ENCODE measurements around the gene HEXIM1.

Gene HEXIM1

GRCh38 chr17:45170280-45170930, 22.1 kb downstream of the HEXIM1 start:
- FAIRE-seq (no peak), DNase-seq (ENCODE audit: insufficient read length) (no peak)

GRCh38 chr17:45170931-45171337, 22.7 kb downstream of the HEXIM1 start:
- FAIRE-seq (no peak), DNase-seq (ENCODE audit: insufficient read length) (no peak)
- TF ChIP-seq POLR2A (IDR thresholded peaks at IDR 0.05; ENCODE audit: low read depth, low read length), result no peak
- TF ChIP-seq POLR2AphosphoS5 (IDR thresholded peaks at IDR 0.05; ENCODE audit: low read depth, low read length), result no peak
- no peak for TF ChIP-seq TAF1 (IDR thresholded peaks at IDR 0.05; ENCODE audit: borderline replicate concordance, low read depth, low read length)

More at GRCh38 chr17:45170280-45170930, 22.1 kb downstream of the HEXIM1 start:
- no peak for TF ChIP-seq POLR2AphosphoS5 (IDR thresholded peaks at IDR 0.05; ENCODE audit: low read depth, low read length)
- TF ChIP-seq TAF1 (IDR thresholded peaks at IDR 0.05; ENCODE audit: borderline replicate concordance, low read depth, low read length), result no peak
- no peak for TF ChIP-seq POLR2A (IDR thresholded peaks at IDR 0.05; ENCODE audit: low read depth, low read length)

DNA sequence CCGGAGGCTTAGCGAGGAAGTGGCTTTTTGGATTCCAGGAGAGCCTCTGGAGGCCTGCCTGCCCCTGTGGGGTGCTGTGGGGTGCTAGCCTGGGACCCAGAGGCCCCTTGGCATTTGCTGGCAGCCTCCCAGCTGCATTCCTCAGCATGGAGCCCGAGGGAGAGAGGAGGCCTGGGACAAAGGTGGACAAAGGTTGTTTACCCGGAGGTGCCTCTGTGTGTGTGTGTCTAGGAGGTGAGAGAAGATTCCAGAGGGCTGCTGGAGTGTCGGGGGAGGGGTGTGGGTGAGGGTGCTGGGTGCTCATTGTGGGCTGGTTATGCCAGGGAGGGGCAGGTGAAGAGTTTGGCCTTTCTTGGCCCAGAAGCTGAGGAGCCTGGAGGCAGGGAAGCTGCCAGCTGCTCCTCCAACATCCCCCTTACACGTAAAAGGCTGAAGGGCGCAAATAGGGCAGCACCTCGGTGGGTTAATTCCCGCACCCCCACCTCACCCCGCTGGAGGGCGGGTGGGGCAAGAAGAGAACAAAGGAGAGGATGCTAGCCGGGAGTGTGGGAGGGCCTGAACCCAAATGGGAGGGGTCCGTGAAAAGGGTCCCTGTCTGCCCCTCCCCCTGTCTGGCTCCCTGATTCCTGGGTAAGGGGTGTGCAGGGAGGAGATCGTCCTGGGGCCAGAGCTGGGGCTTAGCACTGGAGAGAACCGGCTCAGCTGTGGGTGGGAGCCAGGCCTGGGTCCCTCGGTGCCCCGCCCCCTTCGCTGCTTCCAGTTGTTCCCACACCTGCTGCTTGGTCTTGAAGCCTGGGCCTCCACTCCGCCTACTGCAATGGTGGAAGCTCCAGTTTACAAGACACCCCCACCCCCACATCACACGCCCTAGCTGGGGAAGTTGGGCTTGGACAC, 23.3 kb downstream of the HEXIM1 start:
- FAIRE-seq (no peak), DNase-seq (ENCODE audit: insufficient read length) (no peak)
- no peak for TF ChIP-seq POLR2A (IDR thresholded peaks at IDR 0.05; ENCODE audit: low read depth, low read length)
- no peak for TF ChIP-seq TAF1 (IDR thresholded peaks at IDR 0.05; ENCODE audit: borderline replicate concordance, low read depth, low read length)
- no peak for TF ChIP-seq POLR2AphosphoS5 (IDR thresholded peaks at IDR 0.05; ENCODE audit: low read depth, low read length)

DNA sequence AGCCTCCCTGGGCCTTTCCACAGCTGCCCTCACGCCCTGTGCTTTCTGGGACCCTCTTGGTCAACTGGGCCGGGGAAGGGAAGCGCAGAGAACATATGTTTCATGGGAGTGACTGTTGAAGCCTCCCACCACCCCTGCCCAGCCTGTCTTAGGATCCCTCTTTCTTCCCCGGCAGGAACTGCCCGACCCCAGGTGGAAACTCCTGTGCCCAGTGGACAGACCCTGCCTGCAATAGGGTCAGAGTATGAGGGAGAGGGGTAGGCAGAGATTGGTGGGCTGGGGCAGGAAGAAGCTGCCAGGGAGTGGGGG, 23.9 kb downstream of the HEXIM1 start:
- DNase-seq (ENCODE audit: insufficient read length) (no peak), FAIRE-seq (no peak)
- TF ChIP-seq TAF1 (IDR thresholded peaks at IDR 0.05; ENCODE audit: borderline replicate concordance, low read depth, low read length) (no peak), POLR2AphosphoS5 (IDR thresholded peaks at IDR 0.05; ENCODE audit: low read depth, low read length) (no peak), POLR2A (IDR thresholded peaks at IDR 0.05; ENCODE audit: low read depth, low read length) (no peak)

DNA sequence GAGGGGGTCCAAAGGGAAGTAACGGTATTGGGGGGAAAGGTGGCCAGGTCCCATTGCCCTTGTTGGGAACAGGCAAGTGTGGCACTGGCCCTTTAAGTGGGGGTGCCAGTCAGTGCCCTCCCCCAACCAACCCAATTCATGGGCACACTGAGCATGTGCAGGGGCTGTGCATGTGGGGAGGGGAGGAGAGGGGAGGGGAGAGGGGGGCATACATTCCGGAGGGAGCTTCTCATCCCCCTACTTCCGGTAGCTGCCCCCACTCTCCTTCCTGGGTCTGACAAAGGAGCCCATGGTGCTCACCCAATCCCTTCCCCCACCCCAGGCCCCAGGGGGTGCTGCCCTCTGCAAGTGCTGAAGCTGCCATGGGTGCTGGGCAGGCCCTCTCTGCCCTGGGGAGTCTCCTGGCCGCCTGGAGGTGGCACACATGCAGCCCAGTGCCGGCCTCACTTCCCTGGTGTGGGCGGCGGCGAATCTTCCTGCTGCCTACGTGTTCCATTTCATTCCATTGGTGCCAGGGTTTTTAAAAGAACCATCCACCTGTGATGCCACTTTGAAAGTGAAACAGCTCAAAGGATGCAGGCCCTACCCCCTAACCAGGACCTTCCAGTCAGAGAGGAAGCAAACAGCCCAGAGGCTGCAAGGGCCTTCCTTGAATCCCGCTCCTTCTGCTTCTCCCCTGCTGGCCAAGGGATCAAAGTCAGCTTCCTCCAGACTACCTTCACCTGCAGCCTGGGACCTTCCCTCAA, 24.4 kb downstream of the HEXIM1 start:
- TF ChIP-seq POLR2AphosphoS5 (IDR thresholded peaks at IDR 0.05; ENCODE audit: low read depth, low read length) (peak; percentile 35; the same call in 1 of the 2 replicates), TAF1 (IDR thresholded peaks at IDR 0.05; ENCODE audit: borderline replicate concordance, low read depth, low read length) (peak; percentile 45; the same call in 1 of the 2 replicates), POLR2A (IDR thresholded peaks at IDR 0.05; ENCODE audit: low read depth, low read length) (0 out of 2 replicates have a peak, but pooled peaks have one; percentile 20)
- FAIRE-seq, result peak; percentile 65
- DNase-seq (ENCODE audit: insufficient read length), result no peak

GRCh38 chr17:45175759-45176115, 27.5 kb downstream of the HEXIM1 start:
- DNase-seq (ENCODE audit: insufficient read length), result no peak
- FAIRE-seq, result no peak
- TF ChIP-seq POLR2A (IDR thresholded peaks at IDR 0.05; ENCODE audit: low read depth, low read length) (no peak), TAF1 (IDR thresholded peaks at IDR 0.05; ENCODE audit: borderline replicate concordance, low read depth, low read length) (no peak), POLR2AphosphoS5 (IDR thresholded peaks at IDR 0.05; ENCODE audit: low read depth, low read length) (no peak)

- TF ChIP-seq POLR2AphosphoS5 (IDR thresholded peaks at IDR 0.05; ENCODE audit: low read depth, low read length) (no peak), POLR2A (IDR thresholded peaks at IDR 0.05; ENCODE audit: low read depth, low read length) (no peak), TAF1 (IDR thresholded peaks at IDR 0.05; ENCODE audit: borderline replicate concordance, low read depth, low read length) (no peak)
- no peak for DNase-seq (ENCODE audit: insufficient read length)
- FAIRE-seq, result no peak
These were observed 29.3 kb downstream of the HEXIM1 start for GRCh38 chr17:45177563-45177962.

GRCh38 chr17:45184144-45184543, 35.9 kb downstream of the HEXIM1 start:
- DNase-seq (ENCODE audit: insufficient read length), result no peak
- TF ChIP-seq TAF1 (IDR thresholded peaks at IDR 0.05; ENCODE audit: borderline replicate concordance, low read depth, low read length) (no peak), POLR2A (IDR thresholded peaks at IDR 0.05; ENCODE audit: low read depth, low read length) (no peak), POLR2AphosphoS5 (IDR thresholded peaks at IDR 0.05; ENCODE audit: low read depth, low read length) (no peak)
- no peak for FAIRE-seq

DNA sequence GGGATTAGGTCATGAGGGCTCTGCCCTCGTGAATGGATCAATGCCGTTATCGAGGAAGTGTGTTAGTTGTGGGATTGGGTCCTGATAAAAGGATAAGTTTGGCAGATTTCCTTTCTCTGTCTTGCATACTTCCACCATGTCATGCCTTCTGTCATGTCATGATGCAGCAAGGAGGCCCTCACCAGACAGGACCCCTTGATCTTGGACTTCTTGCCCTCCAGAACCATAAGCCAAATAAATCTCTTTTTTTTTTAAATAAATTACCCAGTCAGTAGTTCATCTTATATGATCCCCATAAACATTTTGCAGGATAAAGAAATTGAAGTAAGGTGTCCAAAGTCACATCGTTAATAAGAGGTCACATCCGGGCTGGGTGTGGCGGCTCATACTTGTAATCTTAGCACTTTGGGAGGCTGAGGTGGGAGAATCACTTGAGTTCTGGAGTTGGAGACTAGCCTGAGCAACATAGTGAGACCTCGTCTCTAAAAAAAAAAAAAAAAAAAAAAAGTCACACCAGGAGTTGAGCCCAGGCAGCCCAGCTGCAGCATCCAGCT, 38.6 kb downstream of the HEXIM1 start:
- no peak for FAIRE-seq
- no peak for DNase-seq (ENCODE audit: insufficient read length)
- TF ChIP-seq POLR2A (IDR thresholded peaks at IDR 0.05; ENCODE audit: low read depth, low read length) (no peak), POLR2AphosphoS5 (IDR thresholded peaks at IDR 0.05; ENCODE audit: low read depth, low read length) (no peak), TAF1 (IDR thresholded peaks at IDR 0.05; ENCODE audit: borderline replicate concordance, low read depth, low read length) (no peak)

- TF ChIP-seq POLR2AphosphoS5 (IDR thresholded peaks at IDR 0.05; ENCODE audit: low read depth, low read length), result no peak
- TF ChIP-seq POLR2A (IDR thresholded peaks at IDR 0.05; ENCODE audit: low read depth, low read length), result no peak
- TF ChIP-seq TAF1 (IDR thresholded peaks at IDR 0.05; ENCODE audit: borderline replicate concordance, low read depth, low read length), result no peak
- FAIRE-seq, result no peak
- no peak for DNase-seq (ENCODE audit: insufficient read length)
These were observed 40.7 kb downstream of the HEXIM1 start for GRCh38 chr17:45189009-45189408.
